ENCODE data around the gene LYPD3.
"Not testable (repeated sequence)": the region's sequence is repeated elsewhere in the genome, so short reads cannot be mapped to it uniquely, and the experiment has no call there.

LYPD3 gene

DNA sequence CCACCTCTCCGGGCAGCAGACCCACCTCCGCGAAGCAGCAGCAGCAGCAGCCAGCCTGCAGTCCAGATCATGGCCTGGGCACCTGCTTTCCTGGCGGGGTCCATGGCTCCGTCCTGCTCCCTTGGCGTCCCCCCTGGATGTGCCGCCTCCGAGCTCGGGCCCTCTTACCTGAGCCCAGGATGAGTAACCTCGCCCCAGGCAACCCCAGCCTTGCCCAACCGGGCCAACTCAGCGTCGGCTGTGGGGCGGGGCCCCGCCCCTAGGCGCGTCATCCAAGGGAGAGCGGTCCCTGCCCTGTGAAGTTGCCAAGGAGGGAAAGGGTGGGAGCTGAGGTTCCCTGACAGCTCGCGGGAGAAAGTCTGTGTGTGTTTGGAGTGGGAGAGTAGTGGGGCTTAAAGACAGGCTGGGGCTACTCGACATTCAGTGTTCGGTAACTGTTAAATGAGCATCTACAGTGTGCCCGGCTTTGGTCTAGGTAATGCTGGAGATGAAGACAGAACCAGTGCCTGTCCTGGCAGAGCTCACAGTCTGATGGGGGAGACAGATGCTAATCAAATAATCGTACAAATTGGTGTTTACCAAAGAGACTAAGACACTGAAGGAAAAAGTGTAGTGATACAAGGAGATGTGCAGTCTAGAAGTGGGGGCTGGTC is at the start of gene LYPD3:
Gene LYPD3, minus strand, starts transcription at position 141 of the 653 bp plus-strand sequence. Its CDS starts 37 bp downstream, at position 104.
- DNase-seq, result no peak

DNA sequence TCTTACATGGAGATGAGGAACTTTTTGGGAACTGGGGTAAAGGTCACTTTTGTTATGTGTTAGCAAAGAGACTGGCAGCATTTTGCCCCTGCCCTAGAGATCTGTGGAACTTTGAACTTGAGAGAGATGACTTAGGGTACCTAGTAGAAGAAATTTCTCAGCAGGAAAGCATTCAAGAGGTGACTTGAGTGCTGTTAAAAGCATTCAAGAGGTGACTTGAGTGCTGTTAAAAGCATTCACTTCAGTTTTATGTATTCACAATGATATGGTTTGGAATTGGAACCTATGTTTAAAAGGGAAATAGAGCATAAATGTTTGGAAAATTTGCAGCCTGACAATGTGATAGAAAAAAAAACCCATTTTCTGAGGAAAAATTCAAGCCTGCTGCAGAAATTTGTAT is 47.0 kb upstream of the LYPD3 start:
- not testable (repeated sequence) for DNase-seq

- no peak for DNase-seq
These were observed 45.9 kb upstream of the LYPD3 start for GRCh38 chr19:43511324-43511723.

- no peak for DNase-seq
These were observed 45.3 kb upstream of the LYPD3 start for GRCh38 chr19:43510713-43511112.

DNA sequence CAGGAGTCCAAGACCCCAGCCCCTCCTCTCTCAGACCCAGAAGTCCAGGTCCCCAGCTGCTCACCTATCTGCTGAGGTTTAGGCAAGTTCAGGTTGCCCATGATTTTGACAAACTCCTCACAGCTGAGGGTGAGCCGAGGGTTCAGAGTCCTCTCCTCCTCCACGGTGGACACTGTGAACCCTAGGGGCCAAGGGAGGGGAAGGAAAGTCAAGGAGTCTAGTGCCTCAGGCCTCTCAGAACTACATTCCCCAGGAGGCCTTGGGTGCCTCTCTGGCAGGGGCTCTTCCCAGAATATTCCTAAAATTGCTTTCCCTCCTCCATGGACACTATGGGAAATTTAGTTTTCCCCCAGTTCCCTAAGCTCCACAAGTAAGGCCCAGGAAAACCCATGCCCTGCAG is 42.5 kb upstream of the LYPD3 start:
- DNase-seq, result no peak

GRCh38 chr19:43506629-43507028 is 41.2 kb upstream of the LYPD3 start:
- DNase-seq, result no peak

GRCh38 chr19:43505941-43506340 is 40.5 kb upstream of the LYPD3 start:
- no peak for DNase-seq

GRCh38 chr19:43505186-43505456 is 39.7 kb upstream of the LYPD3 start:
- no peak for DNase-seq

DNA sequence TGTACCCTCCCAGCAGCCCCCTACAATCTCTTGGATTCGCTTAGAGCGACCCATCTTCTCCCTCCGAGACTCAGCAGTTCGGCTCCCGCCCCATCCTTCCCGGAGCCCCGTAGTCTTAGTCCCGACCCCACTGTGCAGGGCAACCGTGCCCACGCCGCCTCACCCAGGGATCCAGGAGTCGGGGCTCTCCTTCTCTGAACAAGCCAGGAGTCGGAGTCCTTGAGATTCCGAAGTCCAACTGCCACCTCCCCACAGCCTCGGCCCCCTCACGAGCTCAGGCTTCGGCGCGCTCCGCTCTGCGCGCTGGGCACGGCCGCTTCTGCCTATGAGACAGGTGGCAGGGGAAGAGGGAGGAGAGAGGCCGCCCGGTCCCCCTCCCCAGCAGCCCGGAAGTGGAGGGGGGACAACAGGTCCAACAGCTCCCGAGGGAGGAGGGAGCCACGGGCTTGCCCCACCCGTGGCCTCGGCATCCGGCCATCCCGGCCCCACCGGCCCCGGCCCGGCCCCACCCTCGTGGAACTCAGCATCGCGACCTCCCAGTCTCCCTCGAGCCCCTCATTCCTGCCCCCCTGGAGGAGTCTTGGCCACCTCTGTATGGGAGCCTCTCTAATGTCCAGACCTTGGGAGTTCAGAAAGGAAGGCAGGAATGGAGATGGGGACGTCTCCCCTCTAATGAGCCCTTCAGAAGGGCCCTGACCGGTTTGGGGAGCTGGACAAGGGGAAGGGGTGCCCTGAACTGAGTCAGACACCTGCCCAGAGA is 39.2 kb upstream of the LYPD3 start, which contains the start of gene PHLDB3:
Gene PHLDB3, minus strand, starts transcription at position 321 of the 760 bp plus-strand sequence. CDS start 628 bp downstream, outside the sequence.
- DNase-seq, result no peak

DNA sequence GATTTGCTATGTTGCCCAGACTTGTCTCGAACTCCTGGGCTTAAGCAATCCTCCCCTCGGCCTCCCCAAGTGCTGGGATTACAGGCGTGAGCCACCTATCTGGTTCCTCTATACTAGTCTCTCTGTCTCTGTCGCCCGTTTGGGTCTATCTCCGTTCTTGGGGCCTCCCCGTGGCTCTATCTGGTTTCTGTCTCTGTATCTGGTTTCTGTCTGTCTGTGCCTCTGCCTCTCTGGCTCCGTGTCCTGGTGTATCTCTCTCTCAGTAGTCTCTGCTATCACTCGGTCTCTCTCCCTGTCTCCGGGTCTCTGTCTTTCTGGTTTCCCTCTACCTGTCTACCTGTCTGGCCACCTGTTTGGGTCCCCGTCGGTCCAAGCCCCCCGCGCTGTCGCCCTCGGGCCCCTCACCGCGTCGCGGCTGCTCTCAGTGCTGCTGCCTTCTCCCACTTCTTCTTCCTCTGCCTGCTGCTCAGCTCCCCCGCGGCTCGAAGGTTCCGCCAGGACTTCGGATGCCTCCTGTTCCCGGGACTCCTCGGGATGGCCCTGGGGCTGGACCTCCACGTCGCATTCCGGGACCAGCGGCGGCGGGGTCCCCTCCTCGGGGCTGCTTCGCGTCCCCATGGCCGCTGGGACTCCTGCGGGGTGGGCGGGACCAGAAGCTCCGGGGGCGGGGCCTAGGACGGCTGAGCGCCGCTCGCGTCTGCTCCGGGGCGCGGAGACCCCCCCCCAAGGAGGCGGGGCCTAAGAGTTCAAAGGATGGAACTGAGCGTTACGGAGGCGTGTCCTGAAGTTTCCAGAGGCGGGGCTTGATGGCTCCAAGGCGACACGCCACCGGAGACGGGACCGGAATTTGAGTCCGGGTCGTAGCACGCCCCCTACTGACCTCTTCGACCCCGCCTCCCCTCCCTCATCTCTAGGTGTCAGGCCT is 38.4 kb upstream of the LYPD3 start:
- peak; percentile 38 for DNase-seq

GRCh38 chr19:43502419-43502976 is 37.1 kb upstream of the LYPD3 start:
- no peak for DNase-seq

DNA sequence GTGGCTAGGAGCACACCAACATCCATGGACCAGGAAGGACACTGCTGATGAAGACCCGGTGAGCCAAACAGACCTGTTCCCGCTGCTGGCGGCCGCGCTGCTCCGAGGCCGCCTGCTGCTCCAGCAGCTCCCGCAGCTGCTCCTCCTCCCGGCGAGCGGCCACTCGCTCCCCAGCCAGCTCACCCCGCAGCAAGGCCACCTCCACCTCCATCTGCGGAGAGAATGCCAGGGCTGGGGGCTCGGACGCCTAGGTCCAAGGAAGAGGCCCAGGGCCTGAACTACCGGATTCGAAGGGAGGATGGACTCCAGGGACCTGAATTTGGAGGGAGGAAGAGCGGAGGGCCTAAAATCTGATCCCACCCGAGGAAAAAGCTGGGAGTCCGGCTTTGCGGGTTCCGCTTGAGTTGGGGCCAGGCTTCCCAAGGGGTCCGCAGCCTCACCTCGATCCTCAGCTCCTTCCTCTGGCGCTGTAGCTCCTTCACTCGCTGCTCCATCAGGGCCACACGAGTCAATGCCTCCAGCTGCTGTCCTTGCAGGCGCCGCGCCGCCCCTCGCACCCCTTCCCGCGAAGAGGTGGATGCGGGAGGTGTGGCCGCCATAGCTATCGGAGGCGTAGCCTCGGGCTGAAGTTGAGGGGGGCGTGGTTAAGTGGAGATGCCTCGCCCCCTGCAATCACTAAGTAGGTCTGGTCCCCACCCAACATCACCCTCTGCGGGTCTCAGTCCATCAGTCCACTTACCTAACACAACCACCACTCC is 36.4 kb upstream of the LYPD3 start:
- no peak for DNase-seq

DNA sequence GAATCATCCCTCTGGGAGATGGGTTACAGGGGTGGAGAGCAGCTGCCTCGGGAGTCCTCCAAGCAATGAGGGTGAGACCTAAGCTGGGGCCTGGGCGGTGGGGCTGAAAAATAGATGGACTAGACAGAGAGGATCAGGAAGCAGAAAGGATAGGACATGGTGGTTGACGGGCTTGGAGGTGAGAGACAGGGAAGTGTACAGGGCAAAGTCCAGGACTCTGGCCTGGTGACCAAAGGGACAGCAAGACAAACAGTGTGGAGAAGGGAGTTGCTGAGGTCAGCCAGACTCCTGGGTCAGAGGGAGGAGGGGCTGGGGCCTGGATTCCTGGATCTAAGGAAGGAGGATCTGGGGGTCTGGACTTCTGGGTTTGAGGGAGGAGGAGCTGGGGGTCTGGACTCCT is 33.6 kb upstream of the LYPD3 start:
- no peak for DNase-seq

- no peak for DNase-seq
These were observed 32.9 kb upstream of the LYPD3 start for GRCh38 chr19:43498233-43498842.

- DNase-seq, result no peak
These were observed 31.6 kb upstream of the LYPD3 start for GRCh38 chr19:43496960-43497359.

- DNase-seq, result no peak
These were observed 29.7 kb upstream of the LYPD3 start for GRCh38 chr19:43495082-43495481.

DNA sequence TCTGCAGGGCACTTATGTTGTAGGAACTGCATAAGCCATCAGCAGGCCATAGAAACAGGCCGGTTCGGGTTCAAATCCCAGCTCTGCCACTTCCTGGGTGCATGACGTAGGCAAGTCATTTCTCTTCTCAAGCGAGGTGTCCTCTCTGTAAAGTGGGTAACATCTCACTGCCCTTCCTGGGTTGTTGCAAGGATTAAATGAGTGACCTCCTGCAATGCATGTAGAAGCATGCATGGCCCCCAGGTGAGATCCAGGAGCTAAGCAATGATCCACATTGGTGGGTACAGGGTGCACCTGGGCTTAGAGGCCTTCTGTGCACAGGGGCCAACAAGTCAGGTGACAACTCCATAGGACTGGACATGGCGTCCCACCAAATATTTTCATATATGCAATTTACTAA is 25.4 kb upstream of the LYPD3 start:
- DNase-seq, result no peak

DNA sequence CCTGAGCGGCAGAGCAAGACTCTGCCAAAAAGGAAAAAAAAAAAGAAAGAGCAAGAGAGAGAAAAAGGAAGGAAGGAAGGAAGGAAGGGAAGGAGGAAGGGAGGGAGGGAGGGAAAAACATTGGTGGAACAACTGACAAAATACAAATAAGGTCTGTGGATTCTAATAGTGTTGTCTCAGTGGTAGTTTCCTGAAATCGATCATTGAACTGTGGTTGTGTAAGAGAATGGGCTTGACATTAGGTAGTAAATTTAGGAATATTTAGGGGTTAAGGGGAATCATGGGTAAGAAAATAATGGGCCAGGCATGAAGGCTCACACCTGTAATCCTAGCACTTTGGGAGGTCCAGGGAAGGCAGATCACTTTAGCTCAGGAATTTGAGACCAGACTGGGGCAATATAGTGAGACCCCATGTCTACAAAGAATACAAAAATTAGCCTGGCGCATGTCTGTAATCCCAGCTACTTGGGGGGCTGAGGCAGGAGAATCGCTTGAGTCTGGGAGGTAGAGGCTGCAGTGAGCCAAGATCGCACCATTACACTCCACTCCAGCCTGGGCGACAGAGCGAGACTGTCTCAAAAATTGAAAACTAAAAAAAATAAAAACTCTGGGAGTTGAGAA is 24.7 kb upstream of the LYPD3 start:
- no peak for DNase-seq

- no peak for DNase-seq
These were observed 23.9 kb upstream of the LYPD3 start for GRCh38 chr19:43489310-43489709.

GRCh38 chr19:43488179-43488578 is 22.8 kb upstream of the LYPD3 start:
- no peak for DNase-seq

DNA sequence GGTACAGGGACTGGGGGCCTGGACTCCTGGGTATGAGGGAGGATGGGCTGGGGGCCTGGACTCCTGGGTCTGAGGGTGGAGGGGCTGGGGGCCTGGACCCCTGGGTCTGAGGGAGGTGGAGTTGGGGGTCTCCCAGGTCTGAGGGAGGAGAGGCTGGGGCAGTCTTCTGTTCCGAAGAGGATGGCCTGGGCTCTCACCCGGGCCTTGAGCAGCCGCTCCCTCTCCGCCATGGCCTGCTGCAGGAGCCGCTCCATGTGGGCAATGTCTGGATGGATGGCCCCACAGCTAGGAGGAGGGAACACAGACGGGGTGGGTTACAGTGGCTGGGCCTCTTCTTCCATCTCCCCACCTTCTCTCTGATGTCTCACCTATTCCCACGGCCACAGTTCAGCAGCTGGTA is 21.0 kb upstream of the LYPD3 start:
- no peak for DNase-seq

DNA sequence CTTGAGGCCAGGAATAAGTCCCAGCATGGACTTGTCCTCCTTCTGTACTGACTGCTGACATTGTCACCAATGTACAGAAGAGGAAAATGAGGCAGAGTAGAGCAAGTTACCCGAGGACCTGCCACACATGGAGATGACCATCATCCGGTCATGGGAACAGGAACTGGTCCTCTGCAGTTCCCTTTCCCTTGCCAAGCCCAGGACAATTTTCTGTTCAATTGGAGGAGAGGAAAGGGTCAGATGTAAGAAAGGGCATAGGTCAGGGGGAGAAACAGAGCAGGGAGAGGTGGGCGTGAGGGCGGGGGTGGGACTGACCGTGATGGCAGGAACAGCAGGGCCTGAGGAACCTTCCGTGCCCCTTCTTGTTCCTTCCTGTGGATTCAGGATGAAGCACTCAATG is 20.5 kb upstream of the LYPD3 start:
- no peak for DNase-seq

Measured in SIG-M5 (cell line).